ENCODE results near the gene SLMAP. TPM values are rescaled to one million over a fixed set of nuclear protein-coding genes. Genes with fewer than 3 reads are reported as not detected.
"Not testable (repeated sequence)": the region's sequence is repeated elsewhere in the genome, so short reads cannot be mapped to it uniquely, and the experiment has no call there.

SLMAP gene
- total RNA-seq, 4 donors from 2014 or later = 81.1 to 113 (median 97.1) TPM

- in situ Hi-C loops (cut with MboI; ENCODE audit: low sequenced_read_pairs in 4 of 4) = no loop called here
- no peak for ATAC-seq
- Histone ChIP-seq H3K36me3 (peaks cover 0 to 7% of the 10 kb centered on the region in 2 donors), H3K9me3 (no peaks in the 10 kb centered on the region), H3K4me1 (peaks cover 4 to 11% of the 10 kb centered on the region in 2 donors), H3K27ac (no peak overlapping the region), H3K27me3 (no peaks in the 10 kb centered on the region), H3K4me3 (no peak overlapping the region)
- intact Hi-C loops (cut with DNase I; ENCODE audit: low total_unique reads) = no loop called here
- no peak for DNase-seq
- TF ChIP-seq POLR2A (IDR thresholded peaks at IDR 0.05) (no peak), CTCF (IDR thresholded peaks at IDR 0.05 in 4 of 5, conservative IDR thresholded peaks at IDR 0.05 in 1 of 5) (no peak)
These were observed 116.5 kb downstream of the SLMAP start for GRCh38 chr3:57872606-57873005.

DNA sequence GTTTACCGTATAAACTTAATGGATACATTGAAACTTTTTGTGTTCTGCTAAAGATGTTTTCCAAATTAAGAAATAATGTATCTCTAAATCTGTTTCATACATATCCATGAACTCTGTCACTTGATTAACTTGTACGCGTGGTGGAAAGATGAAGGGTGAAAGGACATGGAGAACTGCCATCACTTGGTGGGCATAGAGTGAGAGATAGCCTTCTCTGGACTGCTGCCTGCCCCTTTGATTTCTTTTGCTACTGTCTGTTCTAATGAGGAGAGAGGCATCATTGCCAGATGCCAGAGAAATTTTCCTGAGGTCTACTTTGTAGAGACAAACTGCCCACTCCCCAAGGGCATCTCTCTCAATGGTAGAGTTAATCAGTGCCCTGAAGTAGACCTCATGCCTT is 120.5 kb downstream of the SLMAP start:
- H3K9me3 ChIP-seq = no peaks in the 10 kb centered on the region
- peaks cover 0 to 7% of the 10 kb centered on the region in 2 donors for H3K36me3 ChIP-seq
- no peak for TF ChIP-seq POLR2A (IDR thresholded peaks at IDR 0.05)
- no peak for TF ChIP-seq CTCF (IDR thresholded peaks at IDR 0.05 in 4 of 5, conservative IDR thresholded peaks at IDR 0.05 in 1 of 5)
- intact Hi-C loops (cut with DNase I; ENCODE audit: low total_unique reads) (no loop called here), in situ Hi-C loops (cut with MboI; ENCODE audit: low sequenced_read_pairs in 4 of 4) (no loop called here)
- ATAC-seq (no peak), DNase-seq (no peak)
- H3K27me3 ChIP-seq = no peaks in the 10 kb centered on the region
- no peak overlapping the region for H3K4me3 ChIP-seq
- peaks cover 4 to 11% of the 10 kb centered on the region in 2 donors for H3K4me1 ChIP-seq
- H3K27ac ChIP-seq = no peak overlapping the region

DNA sequence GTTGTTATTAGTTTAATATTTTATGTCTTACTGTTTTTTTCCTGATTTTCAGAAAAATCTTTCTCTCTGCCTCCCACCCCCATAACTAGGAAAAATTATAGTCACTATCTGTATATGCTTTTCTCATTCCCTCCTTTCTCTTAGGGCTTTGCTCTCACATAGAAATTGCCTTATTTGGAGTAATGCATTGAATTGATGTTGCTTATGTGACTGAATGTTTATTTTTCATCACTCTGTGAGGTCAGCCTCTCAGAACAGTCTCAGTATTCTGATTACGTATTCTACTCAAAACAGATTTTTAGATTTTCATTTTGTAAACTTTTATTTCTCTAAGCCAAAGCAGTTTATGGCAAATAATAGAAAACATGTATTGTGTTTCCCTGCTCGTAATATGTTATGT is 121.0 kb downstream of the SLMAP start:
- no peak for ATAC-seq
- in situ Hi-C loops (cut with MboI; ENCODE audit: low sequenced_read_pairs in 4 of 4) (no loop called here), intact Hi-C loops (cut with DNase I; ENCODE audit: low total_unique reads) (no loop called here)
- H3K27me3 ChIP-seq = no peaks in the 10 kb centered on the region
- H3K4me1 ChIP-seq = peaks cover 4 to 11% of the 10 kb centered on the region in 2 donors
- no peak overlapping the region for H3K27ac ChIP-seq
- TF ChIP-seq POLR2A (IDR thresholded peaks at IDR 0.05) (no peak), CTCF (IDR thresholded peaks at IDR 0.05 in 4 of 5, conservative IDR thresholded peaks at IDR 0.05 in 1 of 5) (no peak)
- peaks cover 0 to 7% of the 10 kb centered on the region in 2 donors for H3K36me3 ChIP-seq
- H3K9me3 ChIP-seq = no peaks in the 10 kb centered on the region
- H3K4me3 ChIP-seq = no peak overlapping the region
- no peak for DNase-seq

DNA sequence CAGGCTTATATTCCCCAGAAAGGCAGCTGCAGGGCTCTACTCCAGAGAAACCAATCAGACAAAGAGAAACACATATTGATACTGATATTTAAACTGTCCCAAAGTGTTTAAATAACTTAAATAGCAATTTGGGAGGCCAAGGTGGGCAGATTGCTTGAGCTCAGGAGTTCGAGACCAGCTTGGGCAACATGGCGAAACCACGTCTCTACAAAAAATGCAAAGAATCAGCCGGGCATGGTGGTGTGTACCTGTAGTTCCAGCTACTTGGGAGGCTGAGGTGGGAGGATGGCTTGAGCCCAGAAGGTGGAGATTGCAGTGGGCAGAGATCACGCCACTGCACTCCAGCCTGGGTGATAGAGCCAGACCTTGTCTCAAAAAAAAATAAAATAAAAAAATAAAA is 128.3 kb downstream of the SLMAP start:
- H3K9me3 ChIP-seq; intact Hi-C loops (cut with DNase I; ENCODE audit: low total_unique reads); H3K27ac ChIP-seq; ATAC-seq; DNase-seq; H3K36me3 ChIP-seq; H3K4me1 ChIP-seq; H3K27me3 ChIP-seq; H3K4me3 ChIP-seq; in situ Hi-C loops (cut with MboI; ENCODE audit: low sequenced_read_pairs in 4 of 4): not testable (repeated sequence)

GRCh38 chr3:57889807-57890206 is 133.7 kb downstream of the SLMAP start:
- Histone ChIP-seq H3K4me1 (peaks cover 27% of the 10 kb centered on the region in 2 donors), H3K27ac (peak overlapping the region; percentile 81 to 88 (median 86)), H3K9me3 (no peaks in the 10 kb centered on the region), H3K4me3 (peak overlapping the region; percentile 37 to 48 (median 45)), H3K27me3 (no peaks in the 10 kb centered on the region), H3K36me3 (no peaks in the 10 kb centered on the region)
- in situ Hi-C loops (cut with MboI; ENCODE audit: low sequenced_read_pairs in 4 of 4) (no loop called here), intact Hi-C loops (cut with DNase I; ENCODE audit: low total_unique reads) (loop anchor here (5.0 kb wide), 2 partner anchors 193 to 293 kb away; partner anchors contain the start of gene ARF4)
- ATAC-seq = peak in 1 of 2 donors; percentile 57
- DNase-seq = no peak
- TF ChIP-seq POLR2A (IDR thresholded peaks at IDR 0.05) (no peak), CTCF (IDR thresholded peaks at IDR 0.05 in 4 of 5, conservative IDR thresholded peaks at IDR 0.05 in 1 of 5) (no peak)
